Ishikawa (cell line): ENCODE measurements around the gene SLC30A2.

ENCODE experiments used
- CEBPB ChIP-seq: IDR thresholded peaks from 2 replicates; pipeline ENCODE4 v1.6.1; 2012
- CREB1 ChIP-seq: IDR thresholded peaks from 2 replicates; pipeline ENCODE4 v1.6.1; 2012; ENCODE audit warnings: low read depth
- EGR1 ChIP-seq: IDR thresholded peaks from 2 replicates; pipeline ENCODE4 v1.6.1; 2012
- EP300 ChIP-seq: IDR thresholded peaks from 2 replicates; pipeline ENCODE4 v1.6.1; 2012; ENCODE audit warnings: borderline replicate concordance
- FOXM1 ChIP-seq: IDR thresholded peaks from 2 replicates; pipeline ENCODE4 v1.6.1; 2012; ENCODE audit warnings: low read depth, borderline replicate concordance
- MAX ChIP-seq: IDR thresholded peaks from 2 replicates; pipeline ENCODE4 v1.6.1; 2012
- NFIC ChIP-seq: IDR thresholded peaks from 2 replicates; pipeline ENCODE4 v1.6.1; 2012
- RAD21 ChIP-seq: IDR thresholded peaks from 2 replicates; pipeline ENCODE4 v1.6.1; 2012; ENCODE audit warnings: low read depth
- REST ChIP-seq: IDR thresholded peaks from 2 replicates; pipeline ENCODE4 v1.6.1; 2012; ENCODE audit warnings: low read depth, mild to moderate bottlenecking
- TAF1 ChIP-seq: IDR thresholded peaks from 2 replicates; pipeline ENCODE4 v1.6.1; 2012; ENCODE audit warnings: low read depth, mild to moderate bottlenecking
- TCF12 ChIP-seq: IDR thresholded peaks from 2 replicates; pipeline ENCODE4 v1.6.1; 2012; ENCODE audit warnings: low read depth
- TEAD4 ChIP-seq: IDR thresholded peaks from 2 replicates; pipeline ENCODE4 v1.6.1; 2012
- USF1 ChIP-seq: IDR thresholded peaks from 2 replicates; pipeline ENCODE4 v1.6.1; 2012
- YY1 ChIP-seq: IDR thresholded peaks from 2 replicates; pipeline ENCODE4 v1.6.1; 2012; ENCODE audit warnings: low read depth
- ZBTB7A ChIP-seq: IDR thresholded peaks from 2 replicates; pipeline ENCODE4 v1.6.1; 2012; ENCODE audit warnings: low read depth

Gene SLC30A2

GRCh38 chr1:26077524-26077923 is 31.6 kb upstream of the SLC30A2 start:
- TF ChIP-seq TEAD4 (no peak), USF1 (no peak), CEBPB (no peak), ZBTB7A (no peak), NFIC (no peak), CREB1 (no peak), TCF12 (no peak), FOXM1 (no peak)

GRCh38 chr1:26075421-26076144 is 29.7 kb upstream of the SLC30A2 start:
- no peak for TF ChIP-seq TAF1

- TF ChIP-seq FOXM1 (no peak), REST (no peak), TEAD4 (no peak), EP300 (no peak), EGR1 (no peak), NFIC (no peak), ZBTB7A (no peak), YY1 (no peak), TAF1 (no peak), USF1 (no peak), CEBPB (no peak), MAX (no peak), RAD21 (no peak), TCF12 (no peak), CREB1 (no peak)
Measured at GRCh38 chr1:26072305-26072704, 26.4 kb upstream of the SLC30A2 start.

GRCh38 chr1:26070963-26071342 is 25.0 kb upstream of the SLC30A2 start:
- TF ChIP-seq EGR1 (no peak), MAX (no peak), TEAD4 (no peak), CREB1 (no peak), CEBPB (no peak), RAD21 (no peak), TAF1 (no peak)

GRCh38 chr1:26070296-26070962 is 24.5 kb upstream of the SLC30A2 start:
- TF ChIP-seq NFIC (no peak), EP300 (no peak), YY1 (no peak), CREB1 (no peak), USF1 (no peak), TAF1 (no peak), ZBTB7A (no peak), REST (no peak)

GRCh38 chr1:26069941-26070295 is 24.0 kb upstream of the SLC30A2 start:
- TF ChIP-seq CEBPB = no peak
- no peak for TF ChIP-seq USF1
- TF ChIP-seq TAF1 = no peak
- no peak for TF ChIP-seq MAX
- no peak for TF ChIP-seq FOXM1
- TF ChIP-seq EP300 = no peak
- TF ChIP-seq NFIC = no peak
- no peak for TF ChIP-seq TCF12
- TF ChIP-seq EGR1 = no peak
- TF ChIP-seq CREB1 = no peak
- no peak for TF ChIP-seq ZBTB7A
- TF ChIP-seq YY1 = no peak
- no peak for TF ChIP-seq TEAD4
